GM21737 (cell line): Measurements from ENCODE around the gene CFAP99.

Experiments used
- ATAC-seq: cut with Tn5 transposase; IDR thresholded peaks from one replicate; pipeline ENCODE4 v1.9.1; 2021; ENCODE audit warnings: mild to moderate bottlenecking, moderate library complexity; ENCODE audit not compliant: unreplicated experiment

CFAP99 gene

GRCh38 chr4:2497931-2498330 lies 79.2 kb downstream of the CFAP99 start:
- ATAC-seq, result peak; percentile 84

- no peak for ATAC-seq
Observed at GRCh38 chr4:2500547-2500946, 81.8 kb downstream of the CFAP99 start.

- no peak for ATAC-seq
Observed at GRCh38 chr4:2501034-2501594, 82.4 kb downstream of the CFAP99 start.

- ATAC-seq, result no peak
Observed at GRCh38 chr4:2503809-2504208, 85.1 kb downstream of the CFAP99 start.

DNA sequence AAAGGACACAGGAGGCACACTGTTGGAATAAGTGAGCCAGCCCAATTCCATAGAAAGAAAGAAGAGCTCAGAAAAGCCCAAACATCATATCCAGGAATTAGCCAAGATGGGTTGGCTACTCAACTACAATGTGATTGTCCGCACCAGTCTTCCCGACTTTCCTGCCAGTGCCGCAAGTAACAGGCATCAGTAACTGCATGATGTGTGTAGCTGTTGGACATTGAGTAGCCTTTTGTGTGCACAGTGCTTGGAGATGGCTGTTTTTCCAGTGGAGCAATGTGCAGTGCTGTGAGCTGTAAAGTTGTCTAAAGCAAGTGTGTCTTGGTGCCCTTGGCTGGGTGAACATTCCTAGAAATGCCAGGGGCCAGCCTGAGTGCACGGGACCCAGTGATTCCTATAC lies 88.5 kb downstream of the CFAP99 start:
- ATAC-seq, result no peak

DNA sequence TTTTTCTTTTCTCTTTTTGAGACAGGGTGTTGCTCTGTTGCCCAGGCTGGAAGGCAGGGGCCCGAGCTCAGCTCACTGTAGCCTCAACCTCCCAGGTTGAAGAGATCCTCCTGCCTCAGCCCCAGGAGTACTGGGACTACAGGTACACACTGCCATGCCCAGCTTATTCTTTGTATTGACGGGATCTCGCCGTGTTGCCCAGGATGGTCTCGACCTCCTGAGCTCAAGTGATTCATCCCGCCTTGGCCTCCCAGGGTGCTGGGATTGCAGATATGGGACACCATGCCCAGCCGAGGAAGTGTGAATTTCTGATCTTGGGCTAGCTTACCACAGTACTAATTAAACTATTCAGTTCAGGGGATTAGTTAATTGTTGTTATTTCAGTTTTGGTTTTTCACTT lies 89.1 kb downstream of the CFAP99 start:
- ATAC-seq, result no peak

- no peak for ATAC-seq
Observed at GRCh38 chr4:2510351-2511259, 91.8 kb downstream of the CFAP99 start.

GRCh38 chr4:2511645-2512131 lies 92.9 kb downstream of the CFAP99 start:
- no peak for ATAC-seq
